Measurements from ENCODE around the gene UBTFL1. TPM values are rescaled to one million over a fixed set of nuclear protein-coding genes. Genes with fewer than 3 reads are reported as not detected.
"Not testable (repeated sequence)": the region's sequence is repeated elsewhere in the genome, so short reads cannot be mapped to it uniquely, and the experiment has no call there.

The UBTFL1 gene, protein sequence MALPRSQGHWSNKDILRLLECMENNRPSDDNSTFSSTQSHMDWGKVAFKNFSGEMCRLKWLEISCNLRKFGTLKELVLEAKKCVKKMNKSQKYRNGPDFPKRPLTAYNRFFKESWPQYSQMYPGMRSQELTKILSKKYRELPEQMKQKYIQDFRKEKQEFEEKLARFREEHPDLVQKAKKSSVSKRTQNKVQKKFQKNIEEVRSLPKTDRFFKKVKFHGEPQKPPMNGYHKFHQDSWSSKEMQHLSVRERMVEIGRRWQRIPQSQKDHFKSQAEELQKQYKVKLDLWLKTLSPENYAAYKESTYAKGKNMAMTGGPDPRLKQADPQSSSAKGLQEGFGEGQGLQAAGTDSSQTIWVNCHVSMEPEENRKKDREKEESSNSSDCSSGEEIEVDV
- total RNA-seq (2021; fragmentation: NEBNext Ultra II Directional; extraction: Animal tissue kit (Norgen Biotek cat#: 25700)) (not detected in 2 replicates), polyA plus RNA-seq (2011; rRNA removed) (not detected in 2 replicates), polyA minus RNA-seq (2011; rRNA and poly(A)+ RNA removed) (not detected in 2 replicates)
- polyA plus RNA-seq (2011; cell fraction: cytosol; rRNA removed) = not detected
- not detected for polyA plus RNA-seq (2011; cell fraction: nucleus; rRNA removed)
- not detected in 4 replicates for polyA plus RNA-seq (2012, experiment 1 of 2)
- not detected for polyA plus RNA-seq (2012, experiment 2 of 2)
- not detected for polyA plus RNA-seq (2013, experiment 1 of 2)
- polyA plus RNA-seq (2013, experiment 2 of 2) = not detected
- not detected for polyA minus RNA-seq (2011; cell fraction: cytosol; rRNA and poly(A)+ RNA removed)
- not detected for polyA minus RNA-seq (2011; cell fraction: nucleus; rRNA and poly(A)+ RNA removed)
- long read RNA-seq, experiment 1 = 0 reads
- long read RNA-seq, experiment 2 = 0 reads

DNA sequence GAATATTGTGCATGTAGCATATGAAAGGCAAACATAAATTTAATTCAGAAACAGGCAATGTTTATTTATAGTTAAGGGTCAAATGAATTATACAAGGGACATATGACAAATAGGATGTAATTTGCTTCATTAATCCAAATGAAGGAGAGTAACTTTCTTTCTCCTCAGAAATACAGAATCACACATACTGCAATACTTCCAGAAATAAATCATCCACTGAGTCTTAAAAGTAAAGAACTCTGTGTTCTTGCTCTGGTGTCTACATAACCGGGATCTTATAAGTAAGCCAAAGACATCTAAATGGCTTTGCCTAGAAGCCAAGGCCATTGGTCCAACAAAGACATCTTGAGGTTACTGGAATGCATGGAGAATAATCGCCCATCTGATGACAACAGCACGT lies at the start of gene UBTFL1:
TSS of gene UBTFL1 (plus strand) at position 301 of the 400 bp plus-strand sequence. CDS start at position 301, 0 bp downstream.
- H3K79me2 ChIP-seq (ENCODE audit: control insufficient read depth in 1 of 2, insufficient read depth in 2 of 2, low read length in 2 of 2); H3K56ac ChIP-seq (replicated peaks; ENCODE audit: insufficient read length, low read depth, low read length); H3K36me3 ChIP-seq (ENCODE audit: control insufficient read depth in 2 of 4, insufficient read depth in 4 of 4, low read length in 3 of 4); H3K4ac ChIP-seq (replicated peaks; ENCODE audit: insufficient read length, low read depth, low read length); H3K14ac ChIP-seq (ENCODE audit: insufficient read length); H2BK20ac ChIP-seq (ENCODE audit: low read length); H4K5ac ChIP-seq (ENCODE audit: insufficient read length, low read depth, low read length); H3K27me3 ChIP-seq (replicated peaks in 1 of 4; ENCODE audit: control insufficient read depth in 3 of 4, extremely low read depth in 1 of 4, insufficient read depth in 3 of 4, low read length in 3 of 4); H3K4me3 ChIP-seq (ENCODE audit: extremely low read depth in 1 of 4, insufficient read depth in 2 of 4, low read depth in 3 of 4, low read length in 4 of 4); H3K23ac ChIP-seq (ENCODE audit: insufficient read length); H2AK5ac ChIP-seq (ENCODE audit: low read depth, low read length); H4K8ac ChIP-seq (ENCODE audit: extremely low read depth, insufficient read depth, low read length); H4K91ac ChIP-seq (replicated peaks; ENCODE audit: insufficient read length, low read length); H2BK120ac ChIP-seq (replicated peaks; ENCODE audit: low read depth, low read length); H3K79me1 ChIP-seq (ENCODE audit: low read depth, low read length); H3K23me2 ChIP-seq (ENCODE audit: low read depth, low read length); H3K27ac ChIP-seq (ENCODE audit: low read depth, low read length); H3K18ac ChIP-seq (ENCODE audit: extremely low read depth, low read length); H3K4me1 ChIP-seq (replicated peaks in 1 of 4; ENCODE audit: control insufficient read depth in 3 of 4, insufficient read depth in 4 of 4, low read length in 3 of 4); CTCF ChIA-PET (ENCODE audit: partially characterized antibody); DNase-seq (ENCODE audit: low read depth in 1 of 2, low spot score in 2 of 2); H2BK5ac ChIP-seq (ENCODE audit: low read depth, low read length); H3K9me3 ChIP-seq (ENCODE audit: insufficient read depth in 2 of 2, low read depth in 1 of 2, low read length in 1 of 2); H3K4me2 ChIP-seq (ENCODE audit: insufficient read depth in 1 of 2, low read depth in 2 of 2, low read length in 2 of 2); FAIRE-seq; H2BK15ac ChIP-seq (ENCODE audit: low read length); H3K9ac ChIP-seq (replicated peaks in 1 of 4; ENCODE audit: extremely low read depth in 1 of 4, low read depth in 3 of 4, low read length in 3 of 4); H4K20me1 ChIP-seq (replicated peaks in 1 of 2; ENCODE audit: control insufficient read depth in 1 of 2, insufficient read depth in 2 of 2, low read length in 2 of 2); H2AFZ ChIP-seq (ENCODE audit: low read length); POLR2A ChIA-PET (ENCODE audit: partially characterized antibody); H2BK12ac ChIP-seq (ENCODE audit: low read depth, low read length): not testable (repeated sequence)
- 86% methylated on average over 2 of the region's 3 CpGs; no CpG with 5 or more reads in 1 of the 2 experiments for WGBS, 2 experiments (ENCODE audit: extremely low coverage in 1 of 2, insufficient coverage in 1 of 2, insufficient read length in 1 of 2, insufficient replicate concordance in 2 of 2, low coverage in 1 of 2, low lambda C conversion rate in 2 of 2, missing lambda C conversion rate in 1 of 2)
